Measurements from ENCODE around the gene MAPKAPK3.
"Not testable (repeated sequence)": the region's sequence is repeated elsewhere in the genome, so short reads cannot be mapped to it uniquely, and the experiment has no call there.

MAPKAPK3 gene

GRCh38 chr3:50687916-50688315 lies 71.0 kb downstream of the MAPKAPK3 start:
- DNase-seq (ENCODE audit: low spot score): no peak

DNA sequence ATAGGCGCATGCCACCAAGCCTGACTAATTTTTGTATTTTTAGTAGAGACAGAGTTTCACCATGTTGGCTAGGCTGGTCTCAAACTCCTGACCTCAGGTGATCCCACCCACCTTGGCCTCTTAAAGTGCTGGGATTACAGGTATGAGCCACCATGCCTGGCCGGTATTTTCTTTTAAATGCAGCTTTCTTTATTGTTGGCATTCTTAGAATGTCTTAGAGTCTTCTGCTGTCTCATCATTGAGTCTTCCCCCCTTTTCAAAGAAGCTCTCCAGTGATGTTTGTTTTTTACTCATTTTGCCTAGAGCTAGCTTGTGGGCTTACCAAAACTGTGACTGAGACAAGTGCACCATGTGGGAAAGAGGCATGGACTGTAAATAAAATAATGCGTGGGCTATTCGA lies 71.7 kb downstream of the MAPKAPK3 start:
- DNase-seq (ENCODE audit: low spot score): not testable (repeated sequence)

DNA sequence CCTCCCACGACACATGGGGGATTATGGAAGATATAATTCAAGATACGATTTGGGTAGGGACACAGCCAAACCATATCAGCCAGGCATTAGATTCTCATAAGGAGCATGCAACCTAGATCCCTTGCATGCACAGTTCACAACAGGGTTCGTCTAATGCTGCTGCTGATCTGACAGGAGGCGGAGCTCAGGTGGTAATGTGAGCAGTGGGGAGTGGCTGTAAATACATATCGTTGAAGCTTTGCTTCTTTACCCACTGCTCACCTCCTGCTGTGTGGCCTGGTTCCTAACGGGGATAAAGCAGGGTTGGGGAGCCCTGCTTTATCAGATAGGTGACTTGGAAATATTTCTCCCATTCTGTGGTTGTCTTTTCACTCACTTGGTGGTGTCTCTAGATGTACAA lies 72.6 kb downstream of the MAPKAPK3 start:
- DNase-seq (ENCODE audit: low spot score): no peak

- no peak for DNase-seq (ENCODE audit: low spot score)
Observed at GRCh38 chr3:50695031-50695430, 78.1 kb downstream of the MAPKAPK3 start.

DNA sequence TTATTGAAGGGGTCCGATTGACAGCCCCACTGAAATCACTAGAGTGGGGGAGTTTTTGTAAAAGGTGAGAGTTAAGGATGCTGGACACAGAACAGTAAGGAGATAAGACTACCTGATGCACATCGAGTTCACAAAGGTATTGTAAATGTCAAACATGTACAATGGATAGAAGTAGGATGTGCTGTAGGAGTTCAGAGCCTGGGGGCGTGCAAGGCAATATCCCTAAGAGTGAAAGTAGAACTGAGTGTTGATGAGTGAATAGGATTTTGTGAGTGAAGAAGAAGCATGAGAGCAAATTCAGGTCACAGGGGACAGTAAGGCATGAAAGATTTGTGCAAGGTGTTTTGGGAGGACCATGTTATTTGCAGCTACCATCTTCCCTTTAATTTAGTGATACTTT lies 79.3 kb downstream of the MAPKAPK3 start:
- no peak for DNase-seq (ENCODE audit: low spot score)

DNA sequence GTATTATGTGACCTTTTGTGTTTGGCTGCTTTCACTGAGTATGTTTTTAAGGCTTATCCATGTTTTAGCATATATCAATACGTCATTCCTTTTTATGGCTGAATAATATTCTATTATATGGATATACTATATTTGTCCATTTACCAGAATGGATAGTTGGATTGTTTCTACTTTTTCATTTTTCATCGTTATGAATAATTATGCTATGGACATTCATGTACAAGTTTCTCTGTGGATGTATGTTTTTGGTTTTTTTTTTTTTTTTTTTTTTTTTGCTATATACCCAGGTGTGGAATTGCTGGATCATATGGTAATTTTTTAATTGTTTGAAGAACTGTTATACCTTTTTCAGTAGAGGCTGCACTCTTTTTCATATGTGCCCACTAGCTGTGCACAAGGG lies 81.3 kb downstream of the MAPKAPK3 start:
- DNase-seq (ENCODE audit: low spot score): no peak

Small RNA genes lying within 50 kb of the gene (small RNA-seq; reads per million reads assigned to genes)
- gene MIR4787 (0 to 0.04 reads per million in 2 experiments), gene PPIAP69 (0 reads per million in 2 experiments)

All from SK-N-DZ (cell line).